ENCODE measurements around the gene EPHB4. TPM values are rescaled to one million over a fixed set of nuclear protein-coding genes. Genes with fewer than 3 reads are reported as not detected.
A peak's percentile ranks its signal among the peaks of the same experiment; 100 is the strongest.

The EPHB4 gene
- total RNA-seq, 1 donor from 2014 or later, result 144 TPM

DNA sequence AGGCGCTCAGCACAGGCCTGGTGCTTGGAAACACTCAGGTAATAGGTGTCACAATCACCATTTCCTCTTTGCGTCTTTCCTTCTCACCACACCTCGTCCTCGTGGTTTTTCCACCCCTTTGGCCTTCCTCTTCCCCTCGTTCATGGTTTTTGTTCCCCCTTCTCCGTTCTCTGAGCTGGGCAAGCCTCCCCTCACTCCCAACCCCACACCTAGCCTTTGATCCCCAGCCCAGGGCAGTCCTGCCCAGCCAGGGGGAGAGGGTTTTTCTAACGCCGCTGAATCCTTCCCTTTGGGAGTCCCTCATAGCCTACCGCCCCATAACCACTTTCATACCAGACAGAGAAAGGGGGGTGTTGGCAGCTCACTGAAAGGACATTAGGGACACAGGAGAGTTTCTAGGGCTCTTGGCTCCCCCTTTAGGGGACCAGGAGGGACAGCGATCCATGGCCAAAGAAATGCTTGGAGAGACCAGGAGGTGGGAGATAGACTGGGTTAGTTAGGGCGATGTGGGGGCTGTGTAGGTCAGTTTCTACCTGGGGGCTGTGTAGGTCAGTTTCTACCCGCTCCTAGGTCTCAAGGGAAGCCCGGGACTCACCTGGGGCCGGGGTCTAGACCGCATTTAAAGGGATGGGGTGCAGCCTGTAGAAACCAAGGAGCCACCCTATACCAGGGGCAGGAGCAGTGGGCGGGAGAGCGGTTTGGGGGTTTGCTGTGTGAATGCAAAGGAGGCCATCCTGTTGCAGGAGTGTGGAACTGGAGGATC lies 1.4 kb downstream of the EPHB4 start:
- Histone ChIP-seq H3K36me3 (peaks cover 0 to 4% of the 10 kb centered on the region in 2 donors), H3K9me3 (no peaks in the 10 kb centered on the region), H3K4me1 (peaks cover 0 to 3% of the 10 kb centered on the region in 2 donors), H3K4me3 (peak overlapping the region; percentile 71 to 78), H3K27ac (no peak overlapping the region), H3K27me3 (peaks cover 5% of the 10 kb centered on the region)
- intact Hi-C loops (cut with DNase I), result no loop called here
- TF ChIP-seq, protein P1, sequence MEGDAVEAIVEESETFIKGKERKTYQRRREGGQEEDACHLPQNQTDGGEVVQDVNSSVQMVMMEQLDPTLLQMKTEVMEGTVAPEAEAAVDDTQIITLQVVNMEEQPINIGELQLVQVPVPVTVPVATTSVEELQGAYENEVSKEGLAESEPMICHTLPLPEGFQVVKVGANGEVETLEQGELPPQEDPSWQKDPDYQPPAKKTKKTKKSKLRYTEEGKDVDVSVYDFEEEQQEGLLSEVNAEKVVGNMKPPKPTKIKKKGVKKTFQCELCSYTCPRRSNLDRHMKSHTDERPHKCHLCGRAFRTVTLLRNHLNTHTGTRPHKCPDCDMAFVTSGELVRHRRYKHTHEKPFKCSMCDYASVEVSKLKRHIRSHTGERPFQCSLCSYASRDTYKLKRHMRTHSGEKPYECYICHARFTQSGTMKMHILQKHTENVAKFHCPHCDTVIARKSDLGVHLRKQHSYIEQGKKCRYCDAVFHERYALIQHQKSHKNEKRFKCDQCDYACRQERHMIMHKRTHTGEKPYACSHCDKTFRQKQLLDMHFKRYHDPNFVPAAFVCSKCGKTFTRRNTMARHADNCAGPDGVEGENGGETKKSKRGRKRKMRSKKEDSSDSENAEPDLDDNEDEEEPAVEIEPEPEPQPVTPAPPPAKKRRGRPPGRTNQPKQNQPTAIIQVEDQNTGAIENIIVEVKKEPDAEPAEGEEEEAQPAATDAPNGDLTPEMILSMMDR (IDR thresholded peaks at IDR 0.05), result no peak
- DNase-seq (ENCODE audit: low spot score in 2 of 2), result no peak

DNA sequence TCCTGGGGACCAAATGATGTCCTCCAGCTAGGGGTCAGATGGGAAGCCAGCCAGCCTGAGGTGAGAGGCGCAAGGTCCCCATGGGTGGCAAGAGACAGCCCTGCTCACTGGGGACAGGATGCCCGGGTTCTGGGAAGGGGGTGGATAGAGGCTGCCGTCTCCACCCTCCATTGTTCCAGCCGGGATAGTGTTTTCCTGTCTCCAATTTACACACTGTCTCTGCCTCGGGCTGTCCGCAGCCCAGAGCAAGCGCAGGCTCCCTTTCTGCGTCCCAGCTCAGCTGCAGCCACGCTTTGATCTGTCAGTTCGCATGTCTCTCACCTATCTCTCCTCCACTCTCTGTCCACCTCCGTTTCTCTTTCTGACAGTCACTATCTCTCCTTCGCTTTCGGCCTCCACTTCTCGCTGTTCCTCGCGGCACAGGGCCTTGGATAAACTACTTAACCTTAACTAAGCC lies 2.1 kb downstream of the EPHB4 start:
- peaks cover 5% of the 10 kb centered on the region for H3K27me3 ChIP-seq
- TF ChIP-seq, protein P1 (IDR thresholded peaks at IDR 0.05), result no peak
- peak overlapping the region; percentile 71 to 78 for H3K4me3 ChIP-seq
- no peak for DNase-seq (ENCODE audit: low spot score in 2 of 2)
- H3K27ac ChIP-seq, result no peak overlapping the region
- H3K36me3 ChIP-seq, result peaks cover 0 to 4% of the 10 kb centered on the region in 2 donors
- intact Hi-C loops (cut with DNase I), result no loop called here
- peaks cover 0 to 3% of the 10 kb centered on the region in 2 donors for H3K4me1 ChIP-seq
- no peaks in the 10 kb centered on the region for H3K9me3 ChIP-seq

DNA sequence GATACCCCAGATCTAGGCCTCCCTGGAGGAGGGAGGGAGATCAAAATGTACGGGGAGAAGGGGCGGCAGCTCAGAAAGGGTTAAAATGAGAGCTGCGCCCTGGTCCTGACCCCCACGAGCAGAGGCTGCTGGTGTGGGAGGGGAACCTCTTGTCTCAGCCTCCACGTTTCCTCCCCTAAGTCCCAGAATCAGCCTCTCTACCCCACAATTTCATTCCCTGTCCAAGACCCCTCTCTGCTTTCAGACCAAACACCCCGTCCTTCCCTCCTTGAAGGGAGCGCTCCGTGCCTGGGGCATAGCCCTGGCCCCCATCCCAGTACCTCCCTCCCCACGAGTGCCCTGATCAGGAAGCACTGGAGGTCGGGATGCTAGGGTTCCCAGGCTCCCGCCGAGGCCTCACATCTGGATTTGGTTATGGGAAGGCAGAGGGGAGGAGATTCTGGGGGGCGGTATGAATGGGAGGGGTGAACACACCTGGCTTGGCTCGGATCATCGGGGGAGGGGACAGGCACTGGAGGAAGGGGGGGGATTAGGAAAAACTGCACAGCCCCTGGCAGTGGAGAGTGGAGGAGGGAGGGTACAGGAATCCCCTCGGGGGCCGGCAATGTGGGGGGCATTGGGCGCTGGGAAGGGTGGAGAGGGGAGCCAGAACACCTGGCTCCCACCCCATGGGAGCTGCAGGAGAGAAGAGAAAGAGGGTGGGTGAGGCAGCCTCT lies 2.7 kb downstream of the EPHB4 start:
- intact Hi-C loops (cut with DNase I), result no loop called here
- DNase-seq (ENCODE audit: low spot score in 2 of 2), result no peak
- TF ChIP-seq, protein P1 (IDR thresholded peaks at IDR 0.05), result no peak
- peaks cover 0 to 3% of the 10 kb centered on the region in 2 donors for H3K4me1 ChIP-seq
- H3K27me3 ChIP-seq, result peaks cover 5% of the 10 kb centered on the region
- no peaks in the 10 kb centered on the region for H3K9me3 ChIP-seq
- H3K36me3 ChIP-seq, result peaks cover 0 to 4% of the 10 kb centered on the region in 2 donors
- no peak overlapping the region for H3K27ac ChIP-seq
- peak overlapping the region; percentile 6 to 71 for H3K4me3 ChIP-seq

DNA sequence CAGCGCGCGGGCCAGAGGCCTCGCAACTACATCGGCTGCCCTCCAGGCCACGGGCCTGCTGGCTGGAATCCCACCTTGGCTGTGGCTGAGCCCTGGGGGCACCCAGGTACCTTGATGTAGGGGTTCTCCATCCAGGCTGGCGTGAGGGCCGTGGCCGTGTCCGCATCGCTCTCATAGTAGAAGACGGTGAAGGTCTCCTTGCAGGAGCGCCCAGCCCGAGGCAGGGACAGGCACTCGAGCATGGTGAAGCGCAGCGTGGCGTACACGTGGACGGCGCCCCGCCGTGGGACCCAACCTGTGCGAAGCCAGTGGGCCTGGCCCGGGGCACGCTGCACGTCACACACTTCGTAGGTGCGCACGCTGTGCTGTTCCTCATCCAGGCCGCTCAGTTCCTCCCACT lies 3.8 kb downstream of the EPHB4 start:
- Histone ChIP-seq H3K36me3 (peaks cover 0 to 4% of the 10 kb centered on the region in 2 donors), H3K4me3 (no peak overlapping the region), H3K9me3 (no peaks in the 10 kb centered on the region), H3K27ac (no peak overlapping the region), H3K27me3 (peaks cover 5% of the 10 kb centered on the region), H3K4me1 (peaks cover 0 to 3% of the 10 kb centered on the region in 2 donors)
- intact Hi-C loops (cut with DNase I), result no loop called here
- no peak for DNase-seq (ENCODE audit: low spot score in 2 of 2)
- TF ChIP-seq, protein P1 (IDR thresholded peaks at IDR 0.05), result no peak

DNA sequence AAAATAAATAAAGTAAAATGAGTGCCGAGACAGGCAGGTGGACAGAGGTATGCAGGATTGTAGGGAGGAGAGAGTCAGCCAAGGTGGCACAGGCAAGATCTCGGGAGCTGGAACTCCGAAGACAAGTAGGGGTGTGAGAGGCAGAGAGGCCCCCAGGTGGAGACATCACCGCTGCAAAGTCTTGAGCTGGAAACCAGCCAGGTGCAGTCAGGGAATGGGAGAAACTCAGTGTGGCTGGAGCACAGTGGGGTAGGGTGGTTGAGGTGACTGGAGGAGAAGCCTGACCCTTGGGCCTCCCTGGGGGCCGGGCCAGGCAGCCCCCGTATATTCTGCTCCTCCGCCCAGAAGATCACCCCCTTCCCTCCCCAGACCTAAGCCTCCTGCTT lies 4.2 kb downstream of the EPHB4 start:
- peaks cover 0 to 4% of the 10 kb centered on the region in 2 donors for H3K36me3 ChIP-seq
- intact Hi-C loops (cut with DNase I), result no loop called here
- peaks cover 5% of the 10 kb centered on the region for H3K27me3 ChIP-seq
- H3K27ac ChIP-seq, result no peak overlapping the region
- peaks cover 0 to 3% of the 10 kb centered on the region in 2 donors for H3K4me1 ChIP-seq
- no peaks in the 10 kb centered on the region for H3K9me3 ChIP-seq
- DNase-seq (ENCODE audit: low spot score in 2 of 2), result no peak
- no peak overlapping the region for H3K4me3 ChIP-seq
- TF ChIP-seq, protein P1 (IDR thresholded peaks at IDR 0.05), result no peak
